ENCODE results near the gene ST6GALNAC1.
A peak's percentile ranks its signal among the peaks of the same experiment; 100 is the strongest.

The ST6GALNAC1 gene

GRCh38 chr17:76643553-76644148, at the start of gene ST6GALNAC1:
Gene ST6GALNAC1, minus strand, starts transcription at chr17:76643757. Its CDS starts 119 bp downstream, at chr17:76643638.
- no peak for DNase-seq

GRCh38 chr17:76691379-76692191, 48.0 kb upstream of the ST6GALNAC1 start:
- no peak for DNase-seq

DNA sequence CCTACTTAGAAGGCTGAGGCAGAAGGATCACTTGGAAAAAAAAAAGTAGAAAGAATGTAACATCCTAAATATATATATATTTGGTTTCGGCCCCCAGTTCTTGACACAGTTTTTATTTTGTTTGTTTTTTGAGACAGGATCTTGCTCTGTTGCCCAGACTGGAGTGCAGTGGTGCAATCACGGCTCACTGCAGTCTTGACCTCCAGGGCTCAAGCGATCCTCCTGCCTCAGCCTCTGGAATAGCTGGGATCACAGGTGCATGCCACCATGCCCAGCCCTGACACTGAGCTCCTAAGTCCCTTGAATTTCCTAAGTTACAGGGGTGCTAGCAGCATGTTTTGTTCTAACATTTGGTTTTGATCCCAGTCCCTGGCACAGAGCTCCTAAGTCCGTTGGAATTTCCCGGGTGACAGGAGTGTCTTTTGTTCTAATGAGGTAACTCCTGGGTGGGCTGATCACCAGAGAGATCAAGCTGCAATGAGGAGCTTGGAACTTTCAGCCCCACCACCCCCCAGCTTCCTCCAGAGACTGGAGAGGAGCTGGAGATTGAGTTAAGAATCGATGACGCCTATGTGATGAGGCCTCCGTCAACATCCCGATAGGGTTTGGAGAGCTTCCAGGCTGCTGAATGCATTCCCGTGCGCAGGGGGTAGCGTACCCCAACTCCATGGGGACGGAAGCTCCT, 47.2 kb upstream of the ST6GALNAC1 start:
- no peak for DNase-seq

DNA sequence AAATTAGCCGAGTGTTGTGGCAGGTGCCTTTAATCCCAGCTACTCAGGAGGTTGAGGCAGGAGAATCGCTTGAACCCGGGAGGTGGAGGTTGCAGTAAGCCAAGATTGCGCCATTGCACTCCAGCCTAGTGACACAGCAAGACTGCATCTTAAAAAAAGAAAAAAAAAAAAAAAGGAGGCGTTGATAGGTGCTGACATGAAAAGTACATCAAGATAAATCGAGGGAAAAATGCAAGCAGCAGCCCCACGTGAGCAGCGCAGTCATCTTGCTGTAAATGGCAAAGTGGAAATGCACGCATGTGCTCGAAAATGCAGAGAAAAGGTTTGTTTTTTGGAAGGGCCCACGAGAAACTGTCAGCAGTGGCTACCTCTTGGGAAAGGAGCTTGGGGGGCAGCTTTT, 46.3 kb upstream of the ST6GALNAC1 start:
- DNase-seq = no peak

DNA sequence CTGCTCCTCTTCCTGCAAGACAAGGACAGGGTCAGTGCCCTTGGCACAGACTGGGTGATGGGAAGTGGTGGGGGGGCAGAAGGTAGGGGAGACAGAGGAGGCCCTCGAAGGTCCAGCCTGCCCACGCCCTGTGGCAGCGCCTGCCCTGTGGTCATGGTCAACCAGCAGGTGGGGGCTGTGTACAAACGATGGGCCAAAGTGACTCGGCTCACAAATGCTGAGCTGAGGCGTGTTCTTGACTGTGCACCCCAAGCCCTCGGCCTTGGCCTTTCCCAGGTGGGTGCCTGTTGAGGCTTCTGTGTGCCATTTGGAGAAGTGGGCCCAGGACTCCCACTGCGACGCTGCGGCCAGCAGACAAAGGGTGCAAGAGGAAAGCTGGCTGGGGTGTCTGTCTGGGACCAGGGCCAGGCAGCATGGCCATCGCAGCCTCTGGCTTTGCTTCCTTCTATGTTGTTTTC, 44.6 kb upstream of the ST6GALNAC1 start:
- DNase-seq = no peak

DNA sequence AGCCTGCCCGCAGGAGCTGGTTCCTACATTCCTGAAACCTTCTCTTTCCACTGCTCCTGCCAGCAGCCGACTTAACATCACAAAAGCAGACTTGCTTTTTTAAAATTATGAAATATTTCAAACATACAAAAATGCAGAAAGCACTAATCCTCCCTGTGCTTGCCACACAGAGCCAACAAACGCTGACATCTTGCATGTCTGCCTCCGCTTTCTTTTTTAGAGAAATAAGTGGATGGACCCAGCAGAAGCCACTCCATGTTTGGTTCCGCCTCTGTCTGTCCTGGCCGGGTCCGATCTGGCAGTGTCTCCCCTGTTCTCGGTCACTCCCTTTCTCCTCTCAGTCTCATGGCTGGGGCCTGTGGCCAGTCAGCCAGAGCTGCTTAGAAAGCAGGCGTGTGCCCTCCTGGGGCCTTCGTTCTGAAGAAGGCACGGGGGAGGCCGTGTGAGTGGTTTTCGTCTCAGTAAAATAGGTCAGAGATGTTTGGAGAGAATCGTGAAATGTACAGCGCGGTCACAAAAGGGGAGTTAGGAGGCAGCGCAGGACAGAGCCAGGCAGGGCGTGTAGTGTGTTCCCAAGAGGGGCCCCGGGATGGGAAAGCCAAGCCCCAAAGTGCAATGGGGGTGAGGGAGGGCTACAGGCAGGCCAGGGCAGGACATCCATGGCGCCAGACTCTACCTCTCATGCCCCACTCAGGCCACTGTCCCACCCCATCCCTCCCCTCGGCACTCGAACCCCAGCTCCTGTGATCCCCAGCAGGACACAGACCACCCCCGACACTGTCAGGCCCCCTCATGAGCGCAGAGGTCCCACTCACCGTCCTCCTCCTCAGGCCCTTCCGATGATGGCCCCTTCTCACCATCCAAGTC, 44.0 kb upstream of the ST6GALNAC1 start:
- DNase-seq = no peak

DNA sequence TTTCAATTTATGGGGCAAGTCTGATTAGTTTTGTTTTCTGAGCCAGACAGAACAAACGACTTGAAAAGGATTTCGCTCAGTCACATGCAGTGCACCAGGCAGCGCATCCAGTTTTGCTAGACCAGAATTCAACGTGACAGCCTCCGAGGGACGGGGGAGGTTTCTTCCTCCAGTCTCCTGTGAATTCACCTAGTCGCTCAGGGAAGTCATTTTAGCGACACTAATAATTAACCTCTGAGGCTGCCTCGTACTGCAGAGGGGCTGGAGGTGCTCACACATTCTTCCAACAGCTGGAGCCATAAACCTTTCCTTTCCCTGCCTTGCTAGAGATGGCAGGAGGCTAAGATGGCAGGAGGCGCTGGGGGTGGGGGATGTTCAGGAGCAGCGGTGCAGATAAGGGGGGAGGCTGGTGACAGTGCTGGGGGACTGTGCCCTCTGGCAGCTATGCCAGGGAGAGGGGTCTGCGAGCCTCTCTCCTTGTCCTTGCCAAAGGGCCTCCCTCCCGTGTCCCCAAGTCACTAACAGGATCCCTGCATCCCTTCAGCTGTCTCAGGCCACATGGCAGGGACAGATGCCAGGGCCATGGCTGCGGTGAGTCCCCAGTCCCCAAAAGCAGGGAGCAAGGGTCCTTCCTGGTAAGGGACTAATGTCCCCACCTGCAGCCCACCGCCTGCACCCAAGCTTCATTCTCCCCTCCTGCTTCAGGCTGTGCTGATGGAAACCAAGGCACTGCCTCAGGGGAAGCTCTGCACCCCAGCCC, 43.2 kb upstream of the ST6GALNAC1 start:
- DNase-seq = no peak

- no peak for DNase-seq
Observed at GRCh38 chr17:76685846-76686245, 42.3 kb upstream of the ST6GALNAC1 start.

GRCh38 chr17:76685366-76685765, 41.8 kb upstream of the ST6GALNAC1 start:
- DNase-seq = no peak

- DNase-seq = no peak
Observed at GRCh38 chr17:76684756-76685155, 41.2 kb upstream of the ST6GALNAC1 start.

GRCh38 chr17:76683921-76684745, 40.6 kb upstream of the ST6GALNAC1 start:
- DNase-seq = no peak

DNA sequence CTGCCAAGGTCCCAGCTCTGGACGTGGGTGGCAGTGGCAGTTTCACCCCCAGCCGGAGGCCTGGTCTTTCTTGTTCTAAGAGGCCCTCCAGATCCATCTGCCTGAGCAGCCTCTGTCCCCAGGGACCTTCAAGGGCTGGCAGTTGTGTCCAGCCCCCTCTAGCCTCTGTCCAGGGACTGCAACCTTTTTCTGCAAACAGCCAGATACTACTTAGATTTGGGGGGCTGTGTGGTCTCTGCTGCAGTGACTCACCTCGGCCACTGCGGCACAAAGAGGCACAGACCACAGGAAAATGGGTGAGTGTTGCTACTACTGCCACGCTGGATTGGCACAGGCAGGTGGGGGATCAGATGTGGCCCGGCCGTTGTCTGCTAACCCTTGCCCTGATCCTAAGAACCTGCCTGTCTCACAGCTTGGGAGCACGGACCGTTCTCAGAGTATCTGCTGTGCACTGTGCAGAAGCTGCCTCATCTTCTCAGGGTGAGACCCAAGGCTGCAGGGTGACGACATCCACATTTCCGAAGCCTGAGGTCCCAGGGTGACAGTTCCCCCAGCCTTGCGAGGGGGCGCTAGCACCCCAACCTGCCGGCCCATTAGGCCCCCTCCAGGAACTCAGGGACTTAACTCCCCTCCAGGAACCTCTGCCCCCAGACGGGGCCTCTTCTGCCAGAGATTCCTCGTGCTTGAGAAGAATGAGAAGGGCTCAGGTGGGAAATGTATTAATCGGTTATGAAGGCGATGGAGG, 39.6 kb upstream of the ST6GALNAC1 start:
- no peak for DNase-seq

DNA sequence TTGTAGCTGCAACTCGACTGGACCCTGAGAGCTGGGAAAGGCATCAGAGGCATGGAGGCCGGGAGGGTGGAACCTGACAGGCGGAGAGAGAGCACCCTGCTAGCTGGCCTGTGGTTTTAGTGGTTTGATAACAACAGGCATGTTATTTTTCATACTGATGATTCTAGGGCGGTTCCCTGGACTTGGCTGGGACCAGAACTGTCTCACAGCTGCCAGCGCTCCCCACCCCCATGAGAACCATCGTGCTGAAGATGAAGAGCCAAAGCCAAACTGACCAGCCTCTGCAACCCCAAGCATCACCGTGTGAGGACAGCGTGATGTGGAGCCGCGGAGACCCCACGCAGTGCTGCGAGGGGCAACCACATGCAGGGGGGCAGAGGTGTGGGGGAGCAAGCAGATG, 38.7 kb upstream of the ST6GALNAC1 start:
- DNase-seq = peak; percentile 62

DNA sequence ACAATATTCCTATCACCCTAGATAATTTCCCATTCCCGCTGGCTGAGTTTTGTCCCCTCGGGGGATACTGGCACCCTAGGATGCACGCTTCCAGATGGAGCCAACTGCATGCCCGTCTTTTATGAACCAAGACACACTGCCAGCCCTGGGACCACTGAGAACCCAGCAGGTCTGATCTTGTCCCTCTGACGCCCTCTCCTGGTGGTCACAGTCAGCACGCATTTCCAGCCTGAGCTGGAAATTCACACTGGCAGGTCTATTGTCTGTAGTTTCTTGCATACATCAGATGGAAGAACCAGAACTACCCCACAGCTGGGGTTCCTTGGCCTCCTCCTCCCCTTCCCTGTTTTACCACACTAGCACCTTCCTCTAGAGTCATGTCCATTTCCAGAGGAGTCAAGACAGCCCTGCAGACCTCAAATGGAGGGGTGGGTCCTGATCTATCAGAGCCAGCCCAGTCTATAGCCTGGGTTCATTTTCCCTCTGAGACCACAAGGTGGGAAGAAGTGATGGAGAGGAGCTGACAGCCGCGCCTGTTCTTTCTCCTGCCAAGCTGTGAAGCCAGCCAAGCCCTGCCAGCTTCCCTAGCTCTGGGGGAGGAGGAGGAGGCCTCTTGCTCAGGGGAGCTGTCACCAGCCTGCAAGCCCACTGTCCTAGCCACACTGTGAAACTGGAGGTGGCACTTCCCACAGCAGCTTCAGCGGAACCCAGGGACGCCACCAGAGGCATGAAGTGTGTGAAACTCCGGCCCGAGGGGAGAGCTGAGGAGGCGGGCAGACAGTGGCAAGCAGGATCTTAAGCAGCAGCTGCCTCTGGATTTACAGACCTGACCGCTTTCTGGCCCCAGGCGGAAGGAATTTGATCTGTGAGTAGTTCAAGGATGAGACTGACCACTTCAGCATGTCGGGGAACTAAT, 37.9 kb upstream of the ST6GALNAC1 start:
- DNase-seq = peak; percentile 56

GRCh38 chr17:76679239-76679638, 35.7 kb upstream of the ST6GALNAC1 start:
- no peak for DNase-seq

- no peak for DNase-seq
Observed at GRCh38 chr17:76678330-76678729, 34.8 kb upstream of the ST6GALNAC1 start.

DNA sequence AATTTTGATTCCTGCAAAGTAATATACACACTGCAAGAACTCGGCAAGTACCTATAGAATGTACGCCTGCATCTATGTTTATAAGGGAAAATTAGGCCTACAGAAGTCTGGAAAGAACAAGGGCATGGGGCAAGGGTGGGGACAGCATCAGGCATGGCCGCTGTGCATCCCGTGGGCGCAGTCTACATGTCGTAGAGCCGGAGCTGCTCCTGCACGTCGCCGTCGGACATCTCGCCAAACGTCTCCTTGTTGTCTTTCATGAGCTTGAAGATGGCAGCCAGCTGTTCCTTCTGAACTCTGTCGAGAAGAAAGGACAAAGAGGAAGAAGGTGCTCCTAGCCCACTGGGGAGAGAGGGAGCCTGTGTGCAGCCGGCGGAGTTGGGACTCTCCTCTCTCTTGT, 33.8 kb upstream of the ST6GALNAC1 start:
- DNase-seq = no peak

DNA sequence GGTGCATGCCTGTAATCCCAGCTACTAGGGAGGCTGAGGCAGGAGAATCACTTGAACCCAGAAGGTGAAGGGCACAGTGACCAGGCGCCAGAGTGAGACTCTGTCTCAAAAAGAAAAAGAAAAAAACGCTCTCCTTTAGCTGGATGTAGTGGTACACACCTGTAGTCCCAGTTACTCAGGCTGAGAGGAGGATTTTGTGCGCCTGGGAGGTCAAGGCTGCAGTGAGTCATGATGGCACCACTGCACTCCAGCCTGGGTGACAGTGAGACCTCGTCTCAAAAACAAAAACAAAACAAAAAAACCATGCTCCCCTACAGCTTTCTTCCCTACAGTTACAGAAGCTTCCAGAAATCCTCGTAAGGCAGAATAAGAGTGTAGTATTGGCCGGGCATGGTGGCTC, 33.1 kb upstream of the ST6GALNAC1 start:
- DNase-seq = no peak

DNA sequence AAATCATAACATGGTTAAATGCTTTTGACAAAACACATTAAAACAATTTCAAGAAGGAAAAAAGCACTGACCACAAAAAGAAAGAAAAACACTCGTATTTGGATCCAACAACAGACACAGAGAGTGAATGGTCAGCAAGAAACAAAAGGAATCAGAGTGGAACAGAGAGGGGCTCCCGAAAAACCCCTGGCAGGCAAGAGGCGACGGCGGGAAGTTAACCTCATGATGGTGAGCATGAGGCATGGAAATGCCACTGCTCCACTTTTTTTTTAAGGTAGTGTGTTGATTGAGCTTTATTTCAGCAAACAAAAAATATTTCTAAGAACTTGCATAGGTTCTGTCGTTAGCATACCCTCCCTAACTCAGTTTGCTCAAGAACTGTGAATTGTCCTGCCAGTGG, 32.1 kb upstream of the ST6GALNAC1 start:
- DNase-seq = no peak

Measured in fibroblast of upper back skin (primary cell).